VCaP (cell line): ENCODE data around the gene PSMG2.

ENCODE experiments used
- H3K27ac ChIP-seq: fragments of 450-650 bp; 2 replicates; pipeline ENCODE4 v1.5.1; 2017
- TF ChIP-seq, protein P1 (sequence below): fragments of 450-650 bp; conservative IDR thresholded peaks from 2 replicates; pipeline ENCODE4 v1.5.1; 2017; ENCODE audit warnings: mild to moderate bottlenecking, moderate library complexity

The PSMG2 gene

DNA sequence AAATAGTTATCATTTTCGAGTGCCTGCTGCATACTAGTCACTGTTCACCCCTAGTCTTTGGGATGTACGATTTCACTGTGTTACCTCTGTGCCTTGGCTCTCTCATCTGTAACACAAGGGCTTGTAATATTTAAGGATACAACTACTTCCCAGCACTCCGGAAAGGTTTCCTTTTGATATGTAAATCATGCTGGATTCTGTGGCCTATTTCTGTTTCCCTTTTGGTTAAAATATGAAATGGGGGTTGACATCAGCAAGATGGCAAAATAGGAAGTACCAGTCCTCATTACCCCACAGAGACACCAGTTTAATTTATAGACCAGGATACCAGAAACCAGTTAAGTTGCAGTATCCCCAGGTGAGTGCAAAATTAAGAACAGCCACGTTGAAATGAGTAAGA lies 23.5 kb downstream of the PSMG2 start:
- H3K27ac ChIP-seq, result no peak overlapping the region
- TF ChIP-seq, protein P1, sequence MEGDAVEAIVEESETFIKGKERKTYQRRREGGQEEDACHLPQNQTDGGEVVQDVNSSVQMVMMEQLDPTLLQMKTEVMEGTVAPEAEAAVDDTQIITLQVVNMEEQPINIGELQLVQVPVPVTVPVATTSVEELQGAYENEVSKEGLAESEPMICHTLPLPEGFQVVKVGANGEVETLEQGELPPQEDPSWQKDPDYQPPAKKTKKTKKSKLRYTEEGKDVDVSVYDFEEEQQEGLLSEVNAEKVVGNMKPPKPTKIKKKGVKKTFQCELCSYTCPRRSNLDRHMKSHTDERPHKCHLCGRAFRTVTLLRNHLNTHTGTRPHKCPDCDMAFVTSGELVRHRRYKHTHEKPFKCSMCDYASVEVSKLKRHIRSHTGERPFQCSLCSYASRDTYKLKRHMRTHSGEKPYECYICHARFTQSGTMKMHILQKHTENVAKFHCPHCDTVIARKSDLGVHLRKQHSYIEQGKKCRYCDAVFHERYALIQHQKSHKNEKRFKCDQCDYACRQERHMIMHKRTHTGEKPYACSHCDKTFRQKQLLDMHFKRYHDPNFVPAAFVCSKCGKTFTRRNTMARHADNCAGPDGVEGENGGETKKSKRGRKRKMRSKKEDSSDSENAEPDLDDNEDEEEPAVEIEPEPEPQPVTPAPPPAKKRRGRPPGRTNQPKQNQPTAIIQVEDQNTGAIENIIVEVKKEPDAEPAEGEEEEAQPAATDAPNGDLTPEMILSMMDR, result no peak

- TF ChIP-seq, protein P1, result peak; percentile 84
- no peak overlapping the region for H3K27ac ChIP-seq
These were observed 24.1 kb downstream of the PSMG2 start for GRCh38 chr18:12726774-12727550.

GRCh38 chr18:12737243-12737902 lies 34.5 kb downstream of the PSMG2 start:
- TF ChIP-seq, protein P1, result no peak

GRCh38 chr18:12741351-12741750 lies 38.5 kb downstream of the PSMG2 start:
- no peak overlapping the region for H3K27ac ChIP-seq

More at GRCh38 chr18:12737243-12737902, 34.5 kb downstream of the PSMG2 start:
- H3K27ac ChIP-seq, result no peak overlapping the region

GRCh38 chr18:12742453-12742852 lies 39.6 kb downstream of the PSMG2 start:
- H3K27ac ChIP-seq, result no peak overlapping the region
- TF ChIP-seq, protein P1, result no peak

More at GRCh38 chr18:12741351-12741750, 38.5 kb downstream of the PSMG2 start:
- TF ChIP-seq, protein P1, result no peak

GRCh38 chr18:12744103-12744502 lies 41.3 kb downstream of the PSMG2 start:
- no peak overlapping the region for H3K27ac ChIP-seq
- TF ChIP-seq, protein P1, result peak; percentile 78

DNA sequence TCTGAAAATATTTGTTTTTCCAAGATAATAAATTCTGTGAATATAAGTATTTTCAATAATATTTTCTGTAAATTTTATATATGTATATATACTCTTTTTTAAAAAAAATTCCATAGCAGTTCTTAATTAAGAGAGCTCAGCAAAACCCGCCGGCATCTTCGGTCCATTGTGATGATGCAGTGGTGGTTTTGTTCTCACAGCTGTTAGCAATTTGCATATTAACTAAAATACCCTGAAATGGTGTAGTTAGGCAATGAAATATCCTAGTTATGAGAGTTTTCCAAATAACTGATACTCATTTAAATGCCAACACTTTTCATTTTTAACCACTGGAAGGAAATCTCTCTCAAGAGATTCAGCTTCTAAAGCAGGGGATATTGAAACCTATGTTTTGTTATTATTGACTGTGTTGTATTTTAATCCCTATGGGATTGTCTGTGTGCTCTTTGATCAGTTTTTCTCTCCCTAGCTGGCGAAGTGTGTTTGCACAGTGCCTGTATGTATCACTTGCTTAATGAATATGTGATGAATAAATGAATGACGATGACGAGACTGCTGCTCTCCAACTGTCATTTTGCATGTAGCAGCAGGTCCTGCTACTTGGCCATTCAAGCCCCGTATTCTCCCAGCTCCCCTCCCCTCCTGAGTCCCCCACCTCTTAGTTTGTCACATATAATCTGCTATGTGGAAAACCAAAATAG lies 42.4 kb downstream of the PSMG2 start:
- H3K27ac ChIP-seq, result no peak overlapping the region
- TF ChIP-seq, protein P1, result no peak
